HCT116 (cell line): Measurements from ENCODE around the gene FCAMR. TPM values are rescaled to one million over a fixed set of nuclear protein-coding genes. Genes with fewer than 3 reads are reported as not detected.
A peak's percentile ranks its signal among the peaks of the same experiment; 100 is the strongest.

ENCODE experiments used
- ATAC-seq: fragments of 200-7000 bp; cut with Tn5 transposase; 2 replicates; pipeline ENCODE4 v1.9.1; 2020; ENCODE audit warnings: mild to moderate bottlenecking, moderate library complexity
- BruUV-seq: library from RNA; stranded (reverse); fragments of 400-500 nt; replicated peaks from 2 replicates; lab custom pipeline; 2021; lab: Mats Ljungman, UMichigan
- CTCF ChIA-PET: fragments of 300-600 bp; sonication (Branson Sonifier 250); formaldehyde crosslinking; loops from one replicate; lab custom pipeline; 2021; ENCODE audit warnings: antibody characterized with exemption; lab: Charles Lee
- POLR2A ChIA-PET: fragments of 300-600, 350-600 bp; sonication (Branson Sonifier 250); formaldehyde crosslinking; loops from one replicate; lab custom pipeline; 2021; ENCODE audit warnings: antibody characterized with exemption; lab: Charles Lee
- RAD21 ChIA-PET, 2 experiments: fragments of 300-600 bp; sonication (Branson Sonifier 250); formaldehyde crosslinking; loops; one replicate each; lab custom pipeline; 2023; ENCODE audit warnings: low total read pairs in 2 of 2; ENCODE audit not compliant: uncharacterized antibody in 2 of 2, unreplicated experiment in 2 of 2, low non-redundant PET in 1 of 2; lab: Charles Lee
- DNase-seq: peaks from one replicate; pipeline ENCODE4 v3.0.0-alpha.2; 2010; ENCODE audit warnings: low read depth, low spot score
- H2AFZ ChIP-seq: fragments of 200-600 bp; shearing (Covaris generic), sonication (generic); 2 replicates; pipeline ENCODE4 v1.6.1; 2017; ENCODE audit warnings: low read depth, mixed run types, mixed read lengths, antibody characterized with exemption, low read length; ENCODE audit not compliant: poor library complexity, severe bottlenecking
- H3K27ac ChIP-seq: 2 replicates; pipeline ENCODE4 v1.5.1; 2012; ENCODE audit warnings: low read depth, low read length
- H3K27me3 ChIP-seq: fragments of 200-600 bp; sonication (generic); 2 replicates; pipeline ENCODE4 v1.6.1; 2016; ENCODE audit warnings: mixed run types, low read length, mixed read lengths; ENCODE audit not compliant: insufficient read depth
- H3K36me3 ChIP-seq, 2 experiments: fragments of 200-500 bp in 1 of 2; fragments of 200-600 bp in 1 of 2; sonication (Bioruptor generic) in 1 of 2; sonication (generic) in 1 of 2; 2 replicates each; pipeline versions ENCODE4 v1.5.1 to v1.6.1; 2014 to 2016; ENCODE audit warnings: low read length in 2 of 2, inconsistent platforms in 1 of 2, mixed read lengths in 1 of 2, mixed run types in 1 of 2; ENCODE audit not compliant: insufficient read depth in 2 of 2, control insufficient read depth in 1 of 2
- H3K4me1 ChIP-seq, 2 experiments: fragments of 200-600 bp in 1 of 2; sonication (generic) in 1 of 2; 2 replicates each; pipeline versions ENCODE4 v1.5.1 to v1.6.1; 2012 to 2017; ENCODE audit warnings: low read length in 2 of 2, inconsistent platforms in 1 of 2, mild to moderate bottlenecking in 1 of 2, mixed read lengths in 1 of 2, mixed run types in 1 of 2, moderate library complexity in 1 of 2; ENCODE audit not compliant: insufficient read depth in 2 of 2, control insufficient read depth in 1 of 2
- H3K4me2 ChIP-seq: fragments of 200-600 bp; sonication (generic); 2 replicates; pipeline ENCODE4 v1.6.1; 2017; ENCODE audit warnings: mixed run types, low read length, mixed read lengths
- H3K4me3 ChIP-seq, 2 experiments: fragments of 200-600 bp in 1 of 2; sonication (generic) in 1 of 2; replicated peaks in 1 of 2; 2 replicates each; pipeline ENCODE4 v1.5.1; 2011 to 2016; ENCODE audit warnings: low read length in 2 of 2, control low read depth in 1 of 2, low read depth in 1 of 2, mild to moderate bottlenecking in 1 of 2, mixed read lengths in 1 of 2, mixed run types in 1 of 2
- H3K79me2 ChIP-seq: fragments of 200-600 bp; sonication (generic); 2 replicates; pipeline ENCODE4 v1.6.1; 2017; ENCODE audit warnings: mild to moderate bottlenecking, mixed run types, low read length, moderate library complexity, mixed read lengths; ENCODE audit not compliant: insufficient read depth
- H3K9ac ChIP-seq: fragments of 200-600 bp; sonication (generic); 2 replicates; pipeline ENCODE4 v1.6.1; 2016; ENCODE audit warnings: low read length, mixed read lengths
- H3K9me2 ChIP-seq: fragments of 200-600 bp; sonication (generic), shearing (Covaris generic); 2 replicates; pipeline ENCODE4 v1.6.1; 2017; ENCODE audit warnings: mixed run types, mild to moderate bottlenecking, moderate library complexity; ENCODE audit not compliant: insufficient read depth
- H3K9me3 ChIP-seq, 2 experiments: fragments of 200-500 bp in 1 of 2; fragments of 200-600 bp in 1 of 2; sonication (Bioruptor generic) in 1 of 2; sonication (generic) in 1 of 2; 2 replicates each; pipeline ENCODE4 v1.6.1; 2014 to 2017; ENCODE audit warnings: low read length in 2 of 2, mixed read lengths in 2 of 2, inconsistent platforms in 1 of 2, low read depth in 1 of 2, mild to moderate bottlenecking in 1 of 2, mixed run types in 1 of 2, moderate library complexity in 1 of 2; ENCODE audit not compliant: control insufficient read depth in 1 of 2, insufficient read depth in 1 of 2
- H4K20me1 ChIP-seq: fragments of 200-600 bp; sonication (generic), shearing (Covaris generic); 2 replicates; pipeline ENCODE4 v1.6.1; 2017; ENCODE audit warnings: mixed run types, mild to moderate bottlenecking, moderate library complexity; ENCODE audit not compliant: insufficient read depth
- ATF3 ChIP-seq: IDR thresholded peaks from 2 replicates; pipeline ENCODE4 v1.6.1; 2012
- CBX3 ChIP-seq: IDR thresholded peaks from 2 replicates; pipeline ENCODE4 v1.6.1; 2012; ENCODE audit warnings: low read depth
- EZH2phosphoT487 ChIP-seq: fragments of 200-600 bp; IDR thresholded peaks from 2 replicates; pipeline ENCODE4 v1.6.1; 2018; ENCODE audit warnings: antibody characterized with exemption, borderline replicate concordance
- POLR2AphosphoS5 ChIP-seq: IDR thresholded peaks from 2 replicates; pipeline ENCODE4 v1.6.1; 2011; ENCODE audit warnings: mild to moderate bottlenecking, low read depth, low read length, moderate library complexity
- RAD21 ChIP-seq: IDR thresholded peaks from 2 replicates; pipeline ENCODE4 v1.6.1; 2012; ENCODE audit warnings: low read depth, mild to moderate bottlenecking
- SIN3A ChIP-seq: IDR thresholded peaks from 2 replicates; pipeline ENCODE4 v1.6.1; 2012; ENCODE audit warnings: low read depth
- intact Hi-C: fragments of 100-400 bp; cut with micrococcal nuclease; formaldehyde crosslinking; loops from 2 replicates; pipeline ENCODE4 v1.10.0; 2022
- total RNA-seq: library from RNA; stranded (reverse); gene quantifications from one replicate; pipeline ENCODE4 v1.2.1, GENCODE V29; 2021; ENCODE audit not compliant: unreplicated experiment
- TF ChIP-seq, protein P1 (sequence below): IDR thresholded peaks from 2 replicates; pipeline ENCODE4 v1.6.1; 2012

Gene FCAMR
- total RNA-seq, 1 experiment from 2014 or later: not detected

DNA sequence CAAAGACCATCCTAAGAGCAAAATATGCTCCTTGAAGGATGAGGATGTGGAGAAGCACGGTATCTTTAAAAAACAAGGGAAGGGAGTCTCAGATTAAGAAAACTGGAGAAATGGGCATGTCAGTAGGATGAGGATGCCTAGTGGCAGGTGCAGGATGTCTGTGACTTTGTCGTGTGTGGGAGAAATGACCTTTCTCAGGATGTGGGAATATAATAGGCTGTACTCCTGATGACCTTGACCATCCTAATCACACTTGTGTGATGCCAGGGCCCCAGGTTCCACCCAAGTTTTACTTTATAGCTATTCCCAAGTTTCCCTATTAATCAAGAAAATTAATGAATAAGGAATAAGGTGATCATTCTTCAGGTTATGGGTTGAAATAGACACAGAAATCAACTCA, 49.4 kb upstream of the FCAMR start:
- H3K27me3 ChIP-seq: no peaks in the 10 kb centered on the region
- ATAC-seq (no peak), DNase-seq (no peak)
- peaks cover 15 to 77% of the 10 kb centered on the region in 2 experiments for H3K4me1 ChIP-seq
- no peaks in the 10 kb centered on the region for H4K20me1 ChIP-seq
- H3K9me3 ChIP-seq: no peaks in the 10 kb centered on the region
- no peak overlapping the region for H2AFZ ChIP-seq
- H3K79me2 ChIP-seq: no peaks in the 10 kb centered on the region
- H3K4me3 ChIP-seq: peak overlapping the region in 1 of 2 experiments; percentile 37; a peak in 2 of 4 replicates
- no peaks in the 10 kb centered on the region; a peak in 1 of 4 replicates for H3K36me3 ChIP-seq
- H3K27ac ChIP-seq: no peak overlapping the region
- H3K9ac ChIP-seq: peak overlapping the region; percentile 54
- no peak for TF ChIP-seq ATF3
- 0 out of 2 replicates have a peak, but pooled peaks have one; percentile 1 for TF ChIP-seq SIN3A
- no peak for TF ChIP-seq POLR2AphosphoS5
- TF ChIP-seq, all 23 proteins: peak for 1
- ChIA-PET CTCF (interaction anchor here (1.5 kb wide), 1 partner anchor 107 kb away, joined by 5 read pairs; no protein-coding TSS in a partner anchor), RAD21 (no interaction called here), POLR2A (no interaction called here)
- BruUV-seq: TSS peak; percentile 94
- intact Hi-C loops: no loop called here
- peak overlapping the region; percentile 72 for H3K4me2 ChIP-seq
- H3K9me2 ChIP-seq: no peaks in the 10 kb centered on the region

DNA sequence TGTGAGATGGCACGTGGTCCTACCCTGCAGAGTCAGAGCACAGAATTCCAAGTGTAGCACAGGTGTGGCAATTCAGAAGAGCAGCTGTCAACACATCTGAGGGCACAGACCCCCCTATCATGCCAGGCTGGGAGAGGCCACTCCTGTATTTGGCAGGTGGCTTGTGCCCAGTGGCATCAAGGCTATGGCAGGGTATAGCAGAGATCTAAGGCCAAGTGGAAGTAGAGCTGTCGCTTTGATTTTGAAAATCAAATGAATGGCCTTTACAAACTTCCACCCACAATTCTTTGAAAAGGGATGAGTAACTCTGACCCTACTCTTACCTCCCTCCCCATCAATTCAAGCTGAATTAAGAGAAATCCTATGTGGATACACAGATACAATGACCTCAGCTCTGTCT, 48.9 kb upstream of the FCAMR start:
- Histone ChIP-seq H2AFZ (no peak overlapping the region), H3K27me3 (no peaks in the 10 kb centered on the region), H3K4me3 (peak overlapping the region in 1 of 2 experiments; percentile 37; a peak in 1 of 4 replicates), H3K27ac (no peak overlapping the region), H4K20me1 (no peaks in the 10 kb centered on the region), H3K9ac (peak overlapping the region; percentile 54), H3K4me2 (peak overlapping the region; percentile 72), H3K9me3 (no peaks in the 10 kb centered on the region), H3K36me3 (no peaks in the 10 kb centered on the region; a peak in 1 of 4 replicates), H3K79me2 (no peaks in the 10 kb centered on the region), H3K9me2 (no peaks in the 10 kb centered on the region), H3K4me1 (peaks cover 15 to 72% of the 10 kb centered on the region in 2 experiments)
- ChIA-PET POLR2A (no interaction called here), RAD21 (no interaction called here), CTCF (no interaction called here)
- TF ChIP-seq CBX3 (no peak), SIN3A (0 out of 2 replicates have a peak, but pooled peaks have one; percentile 7), RAD21 (no peak), ATF3 (no peak), EZH2phosphoT487 (no peak)
- TF ChIP-seq, protein P1, sequence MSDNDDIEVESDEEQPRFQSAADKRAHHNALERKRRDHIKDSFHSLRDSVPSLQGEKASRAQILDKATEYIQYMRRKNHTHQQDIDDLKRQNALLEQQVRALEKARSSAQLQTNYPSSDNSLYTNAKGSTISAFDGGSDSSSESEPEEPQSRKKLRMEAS: no peak
- ATAC-seq (peak; percentile 7; the same call in 1 of the 2 replicates), DNase-seq (no peak)
- no TSS peak for BruUV-seq
- intact Hi-C loops: no loop called here
